GM21423 (cell line): Measurements from ENCODE around the gene ARRDC3.
A peak's percentile ranks its signal among the peaks of the same experiment; 100 is the strongest.
"Not testable (repeated sequence)": the region's sequence is repeated elsewhere in the genome, so short reads cannot be mapped to it uniquely, and the experiment has no call there.

Experiments used
- ATAC-seq: cut with Tn5 transposase; IDR thresholded peaks from one replicate; pipeline ENCODE4 v1.9.1; 2021; ENCODE audit warnings: mild to moderate bottlenecking, moderate library complexity; ENCODE audit not compliant: unreplicated experiment

ARRDC3 gene, protein sequence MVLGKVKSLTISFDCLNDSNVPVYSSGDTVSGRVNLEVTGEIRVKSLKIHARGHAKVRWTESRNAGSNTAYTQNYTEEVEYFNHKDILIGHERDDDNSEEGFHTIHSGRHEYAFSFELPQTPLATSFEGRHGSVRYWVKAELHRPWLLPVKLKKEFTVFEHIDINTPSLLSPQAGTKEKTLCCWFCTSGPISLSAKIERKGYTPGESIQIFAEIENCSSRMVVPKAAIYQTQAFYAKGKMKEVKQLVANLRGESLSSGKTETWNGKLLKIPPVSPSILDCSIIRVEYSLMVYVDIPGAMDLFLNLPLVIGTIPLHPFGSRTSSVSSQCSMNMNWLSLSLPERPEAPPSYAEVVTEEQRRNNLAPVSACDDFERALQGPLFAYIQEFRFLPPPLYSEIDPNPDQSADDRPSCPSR

DNA sequence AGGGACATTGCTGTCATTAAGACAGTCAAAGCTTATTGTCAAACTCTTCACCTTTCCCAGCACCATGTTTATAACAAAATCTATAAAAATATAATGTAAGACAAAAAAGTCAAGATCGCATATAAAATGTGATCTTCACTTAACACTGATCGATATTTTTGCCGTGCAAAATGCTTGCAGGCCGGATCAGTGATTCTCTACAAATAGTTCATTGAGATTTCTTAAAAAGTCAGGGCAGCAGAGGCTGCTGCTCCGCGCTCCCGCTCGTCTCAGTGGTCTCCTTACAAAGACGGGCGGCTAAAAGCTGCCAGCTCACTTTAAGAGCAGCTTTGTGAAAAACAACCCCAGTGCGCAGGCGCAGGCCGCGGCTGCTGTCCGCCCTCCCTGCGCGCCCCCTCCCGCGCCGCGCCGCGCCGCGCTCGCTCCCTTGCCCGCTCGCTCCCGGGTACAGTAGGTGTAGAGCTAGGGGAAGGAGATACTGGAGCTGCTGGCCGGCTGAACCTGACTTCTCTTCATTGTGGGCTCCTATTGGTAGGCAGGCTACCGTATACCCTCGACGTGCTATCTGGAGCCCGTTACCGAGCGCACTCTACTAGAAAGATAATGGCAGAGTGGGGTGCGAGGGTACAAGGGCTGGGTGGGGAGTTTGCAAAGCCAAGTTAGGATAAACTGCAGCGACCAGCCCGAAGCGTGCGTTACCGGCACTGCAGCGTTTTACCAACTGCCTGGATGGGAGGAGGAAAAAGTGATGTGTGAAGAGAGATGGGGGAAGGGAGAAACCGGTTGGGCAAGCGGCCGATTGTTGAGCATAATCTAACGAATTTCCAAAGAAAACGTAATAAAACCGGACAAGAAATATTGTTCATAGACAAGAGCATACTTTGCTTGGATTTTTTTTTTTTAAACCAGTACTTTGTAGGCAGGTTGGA lies at the start of gene ARRDC3:
TSS of gene ARRDC3 (minus strand) at position 291 of the 929 bp plus-strand sequence. CDS start at position 66, 225 bp downstream.
- ATAC-seq: peak; percentile 50

DNA sequence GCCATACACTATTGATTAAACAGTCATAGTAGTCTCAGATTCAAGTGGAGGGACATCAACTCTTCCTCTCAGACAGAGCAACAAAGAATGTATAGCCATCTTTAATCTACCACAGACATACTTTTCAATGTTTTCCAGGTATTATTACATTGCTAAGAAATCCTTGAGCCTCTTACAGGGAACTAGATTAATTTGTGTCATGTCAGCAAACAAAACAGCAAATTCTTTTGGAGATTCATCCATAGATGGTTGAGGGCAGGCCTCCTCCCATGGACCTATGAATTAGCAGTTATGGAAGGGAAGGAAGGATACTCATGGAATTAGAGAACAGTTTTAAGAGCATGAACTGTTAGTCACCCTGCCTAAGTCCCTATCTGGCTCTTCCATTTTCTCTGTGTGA lies 47.8 kb upstream of the ARRDC3 start:
- no peak for ATAC-seq

DNA sequence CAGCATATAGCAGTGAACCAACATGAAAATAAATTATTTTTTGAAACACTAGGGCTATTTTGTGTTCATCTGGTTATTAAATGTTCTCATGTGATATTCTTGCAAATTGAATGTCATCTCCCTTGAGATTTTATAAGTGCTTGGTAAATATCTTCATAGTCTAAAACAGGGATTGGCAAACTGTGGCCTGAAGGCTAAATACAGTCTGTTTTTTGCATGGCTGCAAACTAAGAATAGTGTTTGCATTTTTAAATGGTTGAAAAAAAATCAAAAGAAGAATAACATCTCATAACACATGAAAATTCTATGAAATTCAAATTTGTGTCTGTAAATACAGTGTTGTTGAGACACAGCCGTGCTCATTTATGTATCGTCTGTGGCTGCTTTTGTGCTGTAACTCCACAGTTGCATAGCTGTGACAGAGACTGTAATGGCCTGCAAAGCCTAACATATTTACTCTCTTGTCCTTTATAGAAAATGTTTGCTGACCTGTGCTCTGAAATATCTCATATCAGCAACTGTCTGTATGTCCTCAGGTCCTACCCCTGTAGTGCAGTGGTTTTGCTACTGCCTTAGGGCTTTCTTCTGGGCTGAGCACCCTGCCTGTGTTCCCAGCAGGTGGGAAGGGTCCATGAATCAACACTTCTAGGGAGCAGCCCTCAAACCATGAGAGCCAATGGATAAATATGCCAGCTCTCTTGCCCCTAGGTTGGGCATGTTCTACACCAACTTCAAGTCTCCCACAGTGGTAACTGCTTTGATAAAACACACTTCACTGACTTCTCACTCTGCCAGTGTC lies 41.7 kb upstream of the ARRDC3 start:
- no peak for ATAC-seq

DNA sequence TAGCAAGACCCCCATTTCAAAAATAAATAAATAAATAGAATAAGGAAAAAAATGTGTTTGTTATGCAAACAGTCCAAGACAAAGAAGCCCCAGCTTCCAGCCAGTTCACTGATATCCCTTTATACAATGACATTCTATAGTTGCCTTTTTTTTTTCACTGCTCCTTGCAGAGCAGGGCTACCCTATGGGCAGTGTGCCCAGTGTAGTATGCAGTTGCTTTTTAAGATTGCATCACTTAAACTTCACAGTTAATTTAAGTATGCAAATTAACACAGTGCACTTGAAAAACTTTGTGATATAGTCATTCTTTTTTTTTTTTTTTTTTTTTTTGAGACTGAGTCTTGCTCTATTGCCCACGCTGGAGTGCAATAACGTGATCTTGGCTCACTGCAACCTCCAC lies 40.8 kb upstream of the ARRDC3 start:
- ATAC-seq: no peak

DNA sequence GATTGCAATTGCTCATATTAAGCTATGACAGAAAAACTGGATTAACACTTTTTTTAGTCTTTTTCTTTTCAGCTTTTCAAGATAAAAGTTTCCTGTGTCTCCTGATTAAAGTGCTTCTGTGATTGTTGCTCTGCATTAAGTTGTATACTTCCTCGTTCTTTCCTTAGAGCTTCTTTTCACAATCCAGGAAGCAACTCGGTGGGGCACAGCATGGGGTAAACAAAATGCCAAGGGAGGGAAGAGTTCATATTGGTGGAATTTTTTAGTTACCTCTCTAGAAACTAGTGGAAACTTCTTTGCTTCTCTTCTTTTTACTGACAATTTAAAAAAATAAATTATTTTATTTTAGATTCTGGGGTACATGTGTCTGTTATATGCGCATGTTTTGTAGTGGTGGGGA lies 37.8 kb upstream of the ARRDC3 start:
- no peak for ATAC-seq

DNA sequence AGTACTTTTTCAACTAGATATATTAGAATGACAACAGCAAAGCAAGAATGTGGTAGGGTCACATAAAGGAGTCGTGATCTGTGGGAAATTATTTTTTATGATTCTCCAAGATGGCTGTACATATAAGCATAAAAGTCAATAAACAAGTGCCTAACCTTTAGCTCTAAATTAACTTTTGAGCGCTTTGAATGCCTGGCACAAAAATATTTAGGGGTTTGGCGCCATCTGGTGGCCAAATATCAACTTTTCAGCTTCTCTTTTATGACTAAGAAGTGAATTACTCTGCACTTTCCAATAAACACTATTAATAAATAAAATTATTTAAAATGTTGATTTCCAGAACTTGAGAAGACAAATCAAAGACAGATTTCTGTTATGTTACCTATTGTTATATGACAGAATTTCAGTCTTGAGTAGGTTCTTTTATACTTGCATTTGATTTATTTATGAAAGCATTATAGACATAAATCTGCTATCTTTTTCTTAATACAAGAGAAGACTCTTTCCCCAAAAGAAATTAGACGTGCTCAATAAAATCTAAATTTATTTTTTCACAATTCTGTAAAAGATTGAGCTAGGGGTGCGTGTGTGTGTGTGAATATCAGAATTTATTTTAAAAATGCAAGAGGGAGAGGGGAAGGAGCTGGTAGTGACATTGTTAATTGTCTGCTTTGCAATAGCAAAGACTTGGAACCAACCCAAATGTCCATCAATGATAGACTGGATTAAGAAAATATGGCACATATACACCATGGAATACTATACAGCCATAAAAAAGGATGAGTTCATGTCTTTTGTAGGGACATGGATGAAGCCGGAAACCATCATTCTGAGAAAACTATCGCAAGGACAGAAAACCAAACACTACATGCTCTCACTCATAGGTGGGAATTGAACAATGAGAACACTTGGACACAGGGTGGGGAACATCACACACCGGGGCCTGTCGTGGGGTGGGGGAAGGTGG lies 36.7 kb upstream of the ARRDC3 start:
- ATAC-seq: peak; percentile 55

DNA sequence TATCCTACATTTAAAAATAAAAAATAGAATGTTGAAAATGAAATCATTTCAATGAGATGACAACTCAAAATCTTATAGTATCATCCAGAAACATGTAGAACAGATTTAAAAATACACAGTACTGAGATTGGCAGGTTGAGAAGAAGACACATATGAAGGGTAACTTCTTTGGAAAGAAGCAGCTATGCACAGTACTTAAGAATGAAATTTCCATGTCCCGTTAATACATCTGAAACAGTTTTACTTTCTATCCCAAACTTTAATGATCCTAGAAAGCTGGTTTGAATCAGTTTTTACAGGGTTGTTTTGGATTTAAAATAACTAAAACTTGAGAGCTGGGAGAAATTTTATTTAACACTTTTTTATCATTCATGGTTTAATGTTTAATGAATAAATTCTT lies 36.0 kb upstream of the ARRDC3 start:
- ATAC-seq: no peak

DNA sequence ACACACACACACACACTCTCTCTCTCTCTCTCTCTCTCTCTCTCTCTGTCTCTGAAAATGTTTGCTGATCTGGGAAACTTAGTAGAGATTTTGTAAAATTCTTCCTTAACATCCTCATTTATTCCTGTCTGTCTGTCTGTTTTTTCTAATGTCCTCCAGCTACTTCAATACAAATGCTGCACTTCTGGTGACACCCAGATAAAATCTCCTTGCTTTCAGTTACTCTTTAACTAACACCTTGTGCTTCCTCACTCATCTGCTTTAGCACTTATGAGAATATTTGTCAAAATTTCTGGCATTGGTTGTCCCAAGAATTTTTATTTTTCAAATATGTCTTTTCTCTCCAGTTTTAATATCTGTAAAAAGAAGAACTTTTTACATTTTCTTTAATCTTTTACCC lies 35.0 kb upstream of the ARRDC3 start:
- no peak for ATAC-seq

DNA sequence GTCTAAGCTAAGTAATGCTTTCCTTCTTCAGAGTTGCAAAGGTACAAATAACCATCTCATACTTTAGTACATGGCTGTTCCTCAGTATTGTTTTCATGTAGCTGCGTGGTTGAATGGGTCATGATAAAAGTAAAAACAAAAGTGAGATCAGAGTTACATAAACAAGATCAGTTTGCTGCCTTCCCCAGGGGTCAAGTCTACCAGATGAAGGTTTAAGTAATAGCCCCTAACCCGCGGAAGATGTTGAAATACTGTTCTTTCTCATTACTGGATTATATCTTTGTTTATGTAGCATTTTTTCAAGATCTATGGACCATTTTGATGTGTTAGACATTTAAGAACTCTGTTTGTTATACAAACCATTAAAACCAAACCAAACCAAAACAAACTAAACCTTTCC lies 34.1 kb upstream of the ARRDC3 start:
- ATAC-seq: no peak

DNA sequence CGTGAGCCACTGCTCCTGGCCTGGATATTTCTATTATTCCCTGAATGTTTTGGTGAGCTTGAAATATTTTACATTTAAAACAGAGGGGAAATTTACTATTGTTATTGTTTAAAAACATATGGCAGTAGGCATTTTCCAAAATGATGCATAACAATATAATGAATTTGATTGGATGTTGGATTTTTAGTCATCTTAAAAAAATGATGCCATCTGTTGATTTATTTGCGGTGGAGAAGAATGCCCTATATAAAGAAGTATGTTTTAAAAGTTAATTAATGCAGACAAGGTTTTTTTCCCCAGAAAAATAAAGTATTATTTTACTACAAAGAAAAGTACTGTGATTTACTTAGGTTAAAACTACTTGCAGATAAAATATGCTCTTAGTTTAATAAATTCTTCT lies 33.4 kb upstream of the ARRDC3 start:
- ATAC-seq: no peak

DNA sequence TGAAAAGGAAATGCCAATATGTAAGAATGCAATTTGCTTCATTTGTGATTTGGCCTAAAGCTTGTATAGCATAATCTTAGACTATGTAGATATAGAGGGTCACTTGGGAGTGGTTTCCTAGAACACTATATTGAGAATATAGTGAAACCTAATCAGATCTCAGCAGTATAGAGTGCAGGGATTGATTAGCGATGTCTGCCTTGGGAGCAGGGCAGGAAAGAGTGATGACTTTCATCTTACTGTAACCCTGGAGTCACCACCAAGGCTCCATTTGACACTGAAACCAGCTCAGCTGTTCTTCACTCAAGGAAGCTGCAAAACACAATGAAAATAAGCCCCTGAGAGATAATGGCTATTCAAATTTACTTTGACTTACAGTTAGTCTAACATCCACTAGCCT lies 26.2 kb upstream of the ARRDC3 start:
- ATAC-seq: no peak

DNA sequence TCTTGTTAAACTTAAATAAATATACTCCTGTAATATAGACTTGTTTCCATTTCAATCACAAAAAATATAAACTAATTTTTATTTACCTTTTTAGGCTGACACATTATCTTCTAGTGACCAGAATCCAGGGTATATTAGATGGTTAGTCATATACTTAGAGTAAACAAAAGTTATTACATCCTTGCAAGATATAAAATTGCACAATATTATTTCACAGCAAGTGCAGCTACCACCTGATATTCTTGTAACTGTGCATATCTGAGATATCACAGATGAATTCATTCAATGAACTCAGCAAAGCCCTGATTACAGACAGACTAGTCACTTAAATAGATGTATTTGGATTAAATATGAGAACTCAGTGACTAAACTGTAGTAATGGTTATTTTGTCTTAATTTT lies 25.6 kb upstream of the ARRDC3 start:
- no peak for ATAC-seq

DNA sequence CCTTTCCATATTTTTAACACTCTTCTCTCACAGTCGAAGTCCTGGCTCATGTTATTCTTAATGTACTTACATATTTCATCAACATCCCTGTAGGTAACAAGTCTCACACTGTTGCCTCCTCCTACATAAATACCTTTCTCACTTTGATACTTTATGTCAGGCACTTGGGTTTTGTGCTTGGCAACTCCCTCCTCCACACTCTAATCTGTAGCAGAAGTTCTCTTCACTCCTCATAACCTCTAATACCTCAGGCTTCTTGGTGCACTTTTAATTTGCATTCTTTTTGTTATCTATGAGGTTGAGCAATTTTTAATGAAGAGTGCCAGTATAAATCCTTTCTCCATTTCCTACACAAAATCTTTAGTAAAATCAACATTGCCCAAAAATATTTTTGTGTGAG lies 24.1 kb upstream of the ARRDC3 start:
- no peak for ATAC-seq

DNA sequence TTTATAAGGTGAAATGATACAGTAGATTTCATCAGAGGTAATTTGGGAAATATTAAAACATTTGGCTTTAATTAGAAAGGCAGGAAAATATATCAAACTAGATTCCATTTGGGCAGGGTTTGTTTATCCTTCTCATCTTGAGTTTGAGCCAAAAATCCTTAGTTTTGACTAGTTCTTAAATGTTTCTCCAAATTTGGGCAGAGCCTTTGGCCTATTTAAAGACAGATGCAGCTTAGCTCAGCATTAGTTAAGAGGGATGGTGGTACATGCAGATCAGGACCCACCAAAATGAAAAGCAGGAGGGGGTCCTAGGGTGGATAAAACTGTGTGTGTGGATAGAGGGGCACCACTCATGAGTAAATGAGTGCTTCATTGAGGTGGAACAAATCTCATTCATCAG lies 20.3 kb upstream of the ARRDC3 start:
- no peak for ATAC-seq

DNA sequence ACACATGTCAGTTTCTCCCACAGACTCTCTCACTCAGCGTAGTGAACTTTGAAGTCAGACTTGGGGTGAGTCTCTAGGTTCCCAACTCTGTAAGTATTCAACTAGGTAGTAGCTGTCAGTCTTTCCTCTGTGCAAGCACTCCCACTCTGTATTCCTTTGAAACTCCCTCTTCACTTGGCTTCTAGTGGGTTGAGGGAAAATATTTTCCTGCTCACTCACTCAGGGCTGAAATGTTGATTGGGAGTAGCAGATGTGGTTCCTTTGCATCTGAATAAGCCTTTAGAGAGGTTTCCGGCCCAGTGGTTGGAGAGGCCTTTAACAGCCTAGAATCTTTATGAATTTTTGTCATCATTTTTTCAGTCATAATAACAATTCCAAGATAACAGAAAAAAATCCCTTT lies 18.1 kb upstream of the ARRDC3 start:
- ATAC-seq: no peak

DNA sequence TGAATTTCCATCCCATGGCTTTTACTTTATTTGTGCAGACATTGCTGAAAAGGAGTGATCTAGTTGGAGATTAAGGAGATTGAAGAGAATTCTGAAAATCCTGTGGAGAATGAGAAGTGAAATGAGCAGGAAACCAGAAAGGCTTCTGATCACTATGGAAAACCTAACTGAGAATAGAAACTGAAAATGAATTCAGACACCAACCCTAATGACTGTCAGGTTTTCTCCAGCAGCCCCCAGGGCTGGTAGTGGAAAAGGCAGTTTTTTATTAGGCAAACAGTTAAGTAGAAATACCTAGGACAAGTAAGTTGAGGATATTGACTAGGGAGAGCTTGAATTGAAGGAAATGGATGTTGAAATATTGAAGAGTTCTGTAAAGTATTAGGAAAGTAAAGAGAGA lies 14.7 kb upstream of the ARRDC3 start:
- ATAC-seq: no peak

DNA sequence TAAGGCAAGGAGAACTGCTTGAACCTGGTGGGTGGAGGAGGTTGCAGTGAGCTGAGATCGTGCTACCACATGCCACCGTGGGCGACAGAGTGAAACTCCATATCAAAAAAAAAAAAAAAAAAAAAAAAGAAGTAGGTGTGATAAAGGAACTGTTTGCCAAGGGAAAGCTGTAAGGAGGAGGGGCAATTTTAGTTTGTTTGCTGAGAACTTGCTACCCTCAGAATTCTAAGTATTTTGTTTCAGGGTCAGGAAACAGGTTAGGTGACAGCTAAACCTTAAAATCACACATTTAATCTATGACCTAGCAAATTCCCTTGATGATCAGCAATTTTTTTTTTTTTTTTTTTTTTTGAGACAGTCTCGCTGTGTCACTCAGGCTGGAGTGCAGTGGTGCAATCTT lies 7.2 kb upstream of the ARRDC3 start:
- ATAC-seq: no peak

DNA sequence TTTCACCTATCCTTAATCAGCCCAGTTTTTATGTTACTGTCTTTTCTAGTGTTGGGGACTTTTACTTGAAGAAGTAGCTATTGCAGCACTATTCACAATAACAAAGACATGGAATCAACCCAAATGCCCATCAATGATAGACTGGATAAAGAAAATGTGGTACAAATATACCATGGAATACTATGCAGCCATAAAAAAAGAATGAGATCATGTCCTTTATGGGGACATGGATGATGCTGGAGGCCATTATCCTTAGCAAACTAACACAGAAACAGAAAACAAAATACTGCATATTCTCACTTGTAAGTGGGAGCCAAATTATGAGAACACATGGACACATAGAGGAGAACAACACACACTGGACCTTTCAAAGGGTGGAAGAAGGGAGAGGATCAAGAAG lies 6.4 kb upstream of the ARRDC3 start:
- not testable (repeated sequence) for ATAC-seq

DNA sequence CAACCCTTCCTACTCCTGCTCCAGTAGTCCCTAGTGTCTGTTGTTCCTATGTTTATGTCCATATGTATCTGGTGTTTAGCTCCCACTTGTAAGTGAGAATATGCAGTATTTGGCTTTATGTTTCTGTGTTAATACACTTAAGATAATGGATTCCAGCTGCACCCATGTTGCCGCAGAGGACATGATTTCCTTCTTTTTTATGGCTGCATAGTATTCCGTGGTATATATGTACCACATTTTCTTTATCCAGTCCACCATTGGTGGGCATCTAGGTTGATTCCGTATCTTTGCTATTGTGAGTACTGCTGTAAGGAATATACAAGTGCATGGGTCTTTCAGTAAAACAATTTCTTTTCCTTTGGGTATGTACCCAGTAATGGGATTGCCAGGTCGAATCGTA lies 5.2 kb upstream of the ARRDC3 start:
- no peak for ATAC-seq

DNA sequence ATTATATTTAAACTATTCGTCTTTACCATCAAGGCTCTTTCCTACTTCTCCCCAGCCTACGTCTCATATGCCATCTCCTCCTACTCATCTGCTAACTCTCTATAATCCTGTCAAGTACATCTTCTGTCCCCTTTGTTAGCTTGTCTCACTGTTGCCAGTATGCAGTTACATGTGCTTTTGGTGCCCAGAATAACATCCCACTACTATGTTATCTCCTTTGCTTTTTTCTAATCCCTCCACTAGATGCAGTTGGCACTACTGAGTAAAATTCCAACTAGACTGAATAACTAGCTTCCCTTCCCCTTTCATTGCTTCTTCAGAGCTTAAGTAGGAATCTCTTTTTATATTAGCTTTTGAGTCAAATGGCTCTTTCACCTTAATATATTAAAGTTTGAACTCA lies 3.0 kb upstream of the ARRDC3 start:
- ATAC-seq: no peak
